Left ventricle myocardium inferior (tissue), 1 donor: ENCODE measurements around the gene APCDD1L. TPM values are rescaled to one million over a fixed set of nuclear protein-coding genes. Genes with fewer than 3 reads are reported as not detected.

Experiments
- DNase-seq: peaks from one replicate; pipeline ENCODE4 v3.0.0-alpha.2; 2020
- H3K27ac ChIP-seq: fragments of 200-600 bp; replicated peaks from 2 replicates; pipeline ENCODE4 v1.8.0; 2021
- H3K27me3 ChIP-seq: fragments of 200-600 bp; 2 replicates; pipeline ENCODE4 v1.8.0; 2021; ENCODE audit warnings: low read depth
- H3K36me3 ChIP-seq: fragments of 200-600 bp; 2 replicates; pipeline ENCODE4 v1.8.0; 2021
- H3K4me1 ChIP-seq: fragments of 200-600 bp; 2 replicates; pipeline ENCODE4 v1.8.0; 2021
- H3K4me3 ChIP-seq: fragments of 200-600 bp; 2 replicates; pipeline ENCODE4 v1.8.0; 2021; ENCODE audit warnings: mild to moderate bottlenecking, moderate library complexity
- H3K9me3 ChIP-seq: fragments of 200-600 bp; replicated peaks from 2 replicates; pipeline ENCODE4 v1.8.0; 2021
- intact Hi-C: fragments of 100-400 bp; cut with micrococcal nuclease; formaldehyde crosslinking; loops from one replicate; pipeline ENCODE4 v1.11.0; 2022
- total RNA-seq: library from RNA; stranded (reverse); fragmentation: NEBNext Ultra II Directional; extraction: Animal tissue kit (Norgen Biotek cat#: 25700); gene quantifications from one replicate; pipeline ENCODE4 v1.2.1, GENCODE V29; 2021
- TF ChIP-seq, protein P1 (sequence below): fragments of 200-600 bp; IDR thresholded peaks from 2 replicates; pipeline ENCODE4 v1.8.0; 2021; ENCODE audit warnings: antibody characterized with exemption, mild to moderate bottlenecking, borderline replicate concordance
- donor health status: DM: no; HTN: yes; CAD: no; lungs with severe emphysema.

Gene APCDD1L
- total RNA-seq, 1 donor from 2014 or later: 0.91 TPM

DNA sequence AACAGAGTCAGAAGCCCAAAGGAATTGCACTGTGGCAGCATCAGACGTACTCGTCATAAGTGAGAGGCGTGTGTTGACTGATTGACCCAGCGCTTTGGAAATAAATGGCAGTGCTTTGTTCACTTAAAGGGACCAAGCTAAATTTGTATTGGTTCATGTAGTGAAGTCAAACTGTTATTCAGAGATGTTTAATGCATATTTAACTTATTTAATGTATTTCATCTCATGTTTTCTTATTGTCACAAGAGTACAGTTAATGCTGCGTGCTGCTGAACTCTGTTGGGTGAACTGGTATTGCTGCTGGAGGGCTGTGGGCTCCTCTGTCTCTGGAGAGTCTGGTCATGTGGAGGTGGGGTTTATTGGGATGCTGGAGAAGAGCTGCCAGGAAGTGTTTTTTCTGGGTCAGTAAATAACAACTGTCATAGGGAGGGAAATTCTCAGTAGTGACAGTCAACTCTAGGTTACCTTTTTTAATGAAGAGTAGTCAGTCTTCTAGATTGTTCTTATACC is 70.4 kb downstream of the APCDD1L start:
- Histone ChIP-seq H3K4me1 (peaks cover 19% of the 10 kb centered on the region), H3K36me3 (peaks cover 49% of the 10 kb centered on the region), H3K9me3 (no peaks in the 10 kb centered on the region), H3K27ac (no peak overlapping the region), H3K27me3 (no peaks in the 10 kb centered on the region), H3K4me3 (no peak overlapping the region)
- no peak for DNase-seq
- TF ChIP-seq, protein P1, sequence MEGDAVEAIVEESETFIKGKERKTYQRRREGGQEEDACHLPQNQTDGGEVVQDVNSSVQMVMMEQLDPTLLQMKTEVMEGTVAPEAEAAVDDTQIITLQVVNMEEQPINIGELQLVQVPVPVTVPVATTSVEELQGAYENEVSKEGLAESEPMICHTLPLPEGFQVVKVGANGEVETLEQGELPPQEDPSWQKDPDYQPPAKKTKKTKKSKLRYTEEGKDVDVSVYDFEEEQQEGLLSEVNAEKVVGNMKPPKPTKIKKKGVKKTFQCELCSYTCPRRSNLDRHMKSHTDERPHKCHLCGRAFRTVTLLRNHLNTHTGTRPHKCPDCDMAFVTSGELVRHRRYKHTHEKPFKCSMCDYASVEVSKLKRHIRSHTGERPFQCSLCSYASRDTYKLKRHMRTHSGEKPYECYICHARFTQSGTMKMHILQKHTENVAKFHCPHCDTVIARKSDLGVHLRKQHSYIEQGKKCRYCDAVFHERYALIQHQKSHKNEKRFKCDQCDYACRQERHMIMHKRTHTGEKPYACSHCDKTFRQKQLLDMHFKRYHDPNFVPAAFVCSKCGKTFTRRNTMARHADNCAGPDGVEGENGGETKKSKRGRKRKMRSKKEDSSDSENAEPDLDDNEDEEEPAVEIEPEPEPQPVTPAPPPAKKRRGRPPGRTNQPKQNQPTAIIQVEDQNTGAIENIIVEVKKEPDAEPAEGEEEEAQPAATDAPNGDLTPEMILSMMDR: no peak
- intact Hi-C loops: no loop called here

DNA sequence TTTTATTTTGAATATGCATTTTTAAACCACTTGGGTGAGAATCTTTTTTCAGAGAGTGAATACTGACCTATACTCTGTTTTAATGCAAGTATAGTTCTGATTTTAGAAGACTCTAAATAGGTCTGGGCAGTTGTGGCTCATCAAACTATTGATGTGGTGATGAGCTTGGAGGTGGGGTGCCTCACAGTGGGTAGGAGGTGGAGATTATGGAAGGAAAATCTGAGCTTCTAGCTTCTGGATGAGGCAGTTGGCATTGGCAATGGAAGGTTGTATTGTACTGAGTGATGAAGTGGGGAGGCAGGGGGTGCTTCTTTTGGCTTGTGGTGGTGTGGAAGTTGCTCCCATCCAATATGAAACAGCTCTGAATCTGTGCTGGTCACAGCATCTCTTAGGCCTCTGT is 73.5 kb downstream of the APCDD1L start:
- Histone ChIP-seq H3K27ac (no peak overlapping the region), H3K4me1 (peaks cover 34% of the 10 kb centered on the region), H3K9me3 (no peaks in the 10 kb centered on the region), H3K27me3 (no peaks in the 10 kb centered on the region), H3K4me3 (no peak overlapping the region), H3K36me3 (peaks cover 39% of the 10 kb centered on the region)
- TF ChIP-seq, protein P1: no peak
- DNase-seq: no peak
- intact Hi-C loops: no loop called here

- intact Hi-C loops: no loop called here
- peaks cover 34% of the 10 kb centered on the region for H3K4me1 ChIP-seq
- TF ChIP-seq, protein P1: no peak
- no peaks in the 10 kb centered on the region for H3K27me3 ChIP-seq
- peak overlapping the region; percentile 56 for H3K27ac ChIP-seq
- peaks cover 37% of the 10 kb centered on the region for H3K36me3 ChIP-seq
- H3K9me3 ChIP-seq: no peaks in the 10 kb centered on the region
- H3K4me3 ChIP-seq: no peak overlapping the region
- DNase-seq: no peak
Measured at GRCh38 chr20:58440021-58440767, 75.0 kb downstream of the APCDD1L start.

- H3K36me3 ChIP-seq: peaks cover 26% of the 10 kb centered on the region
- no peak for DNase-seq
- TF ChIP-seq, protein P1: no peak
- peak overlapping the region; percentile 56 for H3K27ac ChIP-seq
- no peaks in the 10 kb centered on the region for H3K9me3 ChIP-seq
- no peaks in the 10 kb centered on the region for H3K27me3 ChIP-seq
- peaks cover 31% of the 10 kb centered on the region for H3K4me1 ChIP-seq
- H3K4me3 ChIP-seq: no peak overlapping the region
- intact Hi-C loops: no loop called here
Measured at GRCh38 chr20:58438970-58439808, 76.0 kb downstream of the APCDD1L start.

- peaks cover 17% of the 10 kb centered on the region for H3K36me3 ChIP-seq
Measured at GRCh38 chr20:58436868-58437645, 78.1 kb downstream of the APCDD1L start.

More at GRCh38 chr20:58436868-58437645, 78.1 kb downstream of the APCDD1L start:
- intact Hi-C loops: no loop called here
- Histone ChIP-seq H3K27ac (no peak overlapping the region), H3K9me3 (no peaks in the 10 kb centered on the region), H3K4me3 (no peak overlapping the region), H3K27me3 (no peaks in the 10 kb centered on the region), H3K4me1 (peaks cover 49% of the 10 kb centered on the region)
- TF ChIP-seq, protein P1: no peak
- no peak for DNase-seq
